Thoracic aorta (tissue), 2 donors: ENCODE data around the gene RBMS3. TPM values are rescaled to one million over a fixed set of nuclear protein-coding genes. Genes with fewer than 3 reads are reported as not detected.

Experiments used
- ATAC-seq: fragments of 150-250 bp; one replicate; pipeline ENCODE4 v1.8.0; 2017; ENCODE audit warnings: low read depth; ENCODE audit not compliant: insufficient number of reproducible peaks, low FRiP score
- DNase-seq: peaks from one replicate; pipeline ENCODE4 v3.0.0-alpha.2; 2020; ENCODE audit warnings: low spot score
- H3K27ac ChIP-seq, 2 donors: fragments of 200-600 bp; sonication (generic); 1 replicate in 1 of 2; 2 replicates in 1 of 2; pipeline ENCODE4 v1.5.1; 2016; ENCODE audit warnings: mild to moderate bottlenecking in 2 of 2, moderate library complexity in 2 of 2
- H3K27me3 ChIP-seq: fragments of 200-600 bp; sonication (generic); replicated peaks from 2 replicates; pipeline ENCODE4 v1.6.0; 2016; ENCODE audit warnings: mild to moderate bottlenecking; ENCODE audit not compliant: insufficient read depth
- H3K36me3 ChIP-seq: fragments of 200-600 bp; sonication (generic); one replicate; pipeline ENCODE4 v1.5.1; 2016
- H3K4me1 ChIP-seq, 2 donors: fragments of 200-600 bp; sonication (generic); 1 replicate in 1 of 2; 2 replicates in 1 of 2; pipeline versions ENCODE4 v1.5.1 to v1.6.0; 2016; ENCODE audit warnings: low read depth in 2 of 2, mild to moderate bottlenecking in 1 of 2; ENCODE audit not compliant: control insufficient read depth in 1 of 2
- H3K4me3 ChIP-seq: fragments of 200-600 bp; sonication (generic); 2 replicates; pipeline ENCODE4 v1.5.1; 2016; ENCODE audit warnings: mild to moderate bottlenecking
- H3K9me3 ChIP-seq: fragments of 200-600 bp; sonication (generic); 2 replicates; pipeline ENCODE4 v1.5.1; 2016
- CTCF ChIP-seq: fragments of 200-600 bp; sonication (generic); IDR thresholded peaks from one replicate; pipeline ENCODE4 v1.5.1; 2019; ENCODE audit warnings: antibody characterized with exemption
- total RNA-seq, 2 donors: library from RNA; depleted of rRNA; stranded (reverse); fragments of >200 nt; gene quantifications; one replicate each; pipeline versions ENCODE4 v1.1.0 to v1.2.3, GENCODE V29; 2016

Gene RBMS3
- total RNA-seq, 2 donors from 2014 or later: 149 to 186 TPM

- no peak overlapping the region for H3K4me3 ChIP-seq
- ATAC-seq: no peak
- H3K36me3 ChIP-seq: no peaks in the 10 kb centered on the region
- no peak for TF ChIP-seq CTCF
- peaks cover 5 to 31% of the 10 kb centered on the region in 2 donors for H3K4me1 ChIP-seq
- no peak for DNase-seq
- H3K27me3 ChIP-seq: no peaks in the 10 kb centered on the region
- H3K9me3 ChIP-seq: no peaks in the 10 kb centered on the region
- H3K27ac ChIP-seq: peak overlapping the region in 1 of 2 donors; percentile 73
Observed at GRCh38 chr3:29644261-29644660, 363.4 kb downstream of the RBMS3 start.

- Histone ChIP-seq H3K27me3 (no peaks in the 10 kb centered on the region), H3K36me3 (no peaks in the 10 kb centered on the region), H3K4me3 (no peak overlapping the region), H3K9me3 (no peaks in the 10 kb centered on the region), H3K27ac (no peak overlapping the region), H3K4me1 (peaks cover 5 to 28% of the 10 kb centered on the region in 2 donors)
- TF ChIP-seq CTCF: no peak
- DNase-seq (no peak), ATAC-seq (no peak)
Observed at GRCh38 chr3:29644956-29645636, 364.2 kb downstream of the RBMS3 start.

GRCh38 chr3:29646043-29646442, 365.2 kb downstream of the RBMS3 start:
- TF ChIP-seq CTCF: no peak
- DNase-seq: no peak
- Histone ChIP-seq H3K4me1 (peaks cover 5 to 25% of the 10 kb centered on the region in 2 donors), H3K9me3 (no peaks in the 10 kb centered on the region), H3K27ac (no peak overlapping the region), H3K36me3 (no peaks in the 10 kb centered on the region), H3K27me3 (no peaks in the 10 kb centered on the region), H3K4me3 (no peak overlapping the region)
- no peak for ATAC-seq

- Histone ChIP-seq H3K27ac (no peak overlapping the region), H3K27me3 (no peaks in the 10 kb centered on the region), H3K4me3 (no peak overlapping the region), H3K4me1 (peaks cover 0 to 5% of the 10 kb centered on the region in 2 donors), H3K9me3 (no peaks in the 10 kb centered on the region), H3K36me3 (no peaks in the 10 kb centered on the region)
- no peak for TF ChIP-seq CTCF
- ATAC-seq: no peak
- no peak for DNase-seq
Observed at GRCh38 chr3:29649815-29650547, 369.1 kb downstream of the RBMS3 start.

GRCh38 chr3:29653680-29654079, 372.8 kb downstream of the RBMS3 start:
- Histone ChIP-seq H3K9me3 (no peaks in the 10 kb centered on the region), H3K4me3 (no peak overlapping the region), H3K27me3 (no peaks in the 10 kb centered on the region), H3K36me3 (no peaks in the 10 kb centered on the region), H3K27ac (no peak overlapping the region), H3K4me1 (peaks cover 0 to 8% of the 10 kb centered on the region in 2 donors)
- ATAC-seq (no peak), DNase-seq (no peak)
- no peak for TF ChIP-seq CTCF
